ENCODE data around the gene FTO. TPM values are rescaled to one million over a fixed set of nuclear protein-coding genes. Genes with fewer than 3 reads are reported as not detected.
"Not testable (repeated sequence)": the region's sequence is repeated elsewhere in the genome, so short reads cannot be mapped to it uniquely, and the experiment has no call there.

Gene FTO
- total RNA-seq, 1 donor from 2014 or later = 98.6 TPM

- Histone ChIP-seq H3K36me3 (peaks cover 21% of the 10 kb centered on the region), H3K27me3 (ENCODE audit: low read depth) (no peaks in the 10 kb centered on the region), H3K27ac (no peak overlapping the region), H3K4me3 (no peak overlapping the region), H3K4me1 (no peaks in the 10 kb centered on the region), H3K9me3 (no peaks in the 10 kb centered on the region)
- intact Hi-C loops (cut with DNase I) = no loop called here
- TF ChIP-seq CTCF (IDR thresholded peaks at IDR 0.05) = no peak
- no peak for ATAC-seq
- DNase-seq = no peak
Observed at GRCh38 chr16:53882310-53882709, 178.4 kb downstream of the FTO start.

DNA sequence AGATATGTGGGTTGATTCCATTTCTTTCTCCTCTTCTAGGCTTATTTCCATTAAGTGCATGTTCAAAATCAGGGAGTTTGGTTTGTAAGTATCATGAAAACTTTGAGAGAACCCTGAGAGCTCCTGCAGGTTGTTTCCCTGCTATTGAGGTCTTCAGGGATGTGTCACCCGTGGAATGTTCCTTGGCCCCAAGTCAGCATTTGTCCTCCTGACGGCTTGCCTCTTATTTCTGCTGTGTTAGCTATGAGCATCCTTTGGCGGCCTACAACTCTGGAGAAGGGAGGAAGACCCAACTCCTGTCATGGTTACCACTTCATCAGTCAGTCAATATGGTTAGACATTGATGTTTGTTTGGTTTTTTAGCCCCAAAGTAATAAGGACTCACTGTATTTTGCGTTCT, 180.8 kb downstream of the FTO start:
- Histone ChIP-seq H3K9me3 (no peaks in the 10 kb centered on the region), H3K4me3 (no peak overlapping the region), H3K4me1 (no peaks in the 10 kb centered on the region), H3K36me3 (peaks cover 36% of the 10 kb centered on the region), H3K27me3 (ENCODE audit: low read depth) (no peaks in the 10 kb centered on the region), H3K27ac (no peak overlapping the region)
- ATAC-seq (no peak), DNase-seq (no peak)
- intact Hi-C loops (cut with DNase I) = no loop called here
- TF ChIP-seq CTCF (IDR thresholded peaks at IDR 0.05) = no peak

- no peak for TF ChIP-seq CTCF (IDR thresholded peaks at IDR 0.05)
- no peak overlapping the region for H3K27ac ChIP-seq
- intact Hi-C loops (cut with DNase I) = no loop called here
Observed at GRCh38 chr16:53886482-53887378, 182.8 kb downstream of the FTO start.

DNA sequence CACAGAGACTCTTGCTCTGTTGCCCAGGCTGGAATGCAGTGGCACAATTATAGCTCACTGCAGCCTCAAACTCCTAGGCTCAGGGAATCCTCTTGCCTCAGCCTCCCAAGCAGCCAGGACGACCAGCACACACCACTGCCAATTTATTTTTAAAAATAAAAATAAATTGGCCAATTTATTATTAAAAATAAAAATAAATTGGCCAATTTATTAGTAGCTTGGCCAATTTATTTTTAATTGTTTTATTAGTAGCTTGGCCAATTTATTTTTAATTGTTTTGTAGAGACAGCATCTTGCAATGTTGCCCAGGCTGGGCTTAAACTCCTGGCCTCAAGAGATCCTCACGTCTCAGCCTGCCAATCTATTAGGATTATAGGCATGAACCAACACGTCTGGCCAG, 184.3 kb downstream of the FTO start:
- TF ChIP-seq CTCF (IDR thresholded peaks at IDR 0.05) = no peak
- peaks cover 1% of the 10 kb centered on the region for H3K4me1 ChIP-seq
- intact Hi-C loops (cut with DNase I) = no loop called here
- no peak overlapping the region for H3K4me3 ChIP-seq
- DNase-seq (no peak), ATAC-seq (no peak)
- H3K27ac ChIP-seq = no peak overlapping the region
- no peaks in the 10 kb centered on the region for H3K9me3 ChIP-seq
- peaks cover 18% of the 10 kb centered on the region for H3K36me3 ChIP-seq
- no peaks in the 10 kb centered on the region for H3K27me3 ChIP-seq (ENCODE audit: low read depth)

More at GRCh38 chr16:53886482-53887378, 182.8 kb downstream of the FTO start:
- Histone ChIP-seq H3K4me3 (no peak overlapping the region), H3K27me3 (ENCODE audit: low read depth) (no peaks in the 10 kb centered on the region), H3K4me1 (no peaks in the 10 kb centered on the region), H3K36me3 (peaks cover 21% of the 10 kb centered on the region), H3K9me3 (no peaks in the 10 kb centered on the region)
- DNase-seq = no peak
- ATAC-seq = no peak

DNA sequence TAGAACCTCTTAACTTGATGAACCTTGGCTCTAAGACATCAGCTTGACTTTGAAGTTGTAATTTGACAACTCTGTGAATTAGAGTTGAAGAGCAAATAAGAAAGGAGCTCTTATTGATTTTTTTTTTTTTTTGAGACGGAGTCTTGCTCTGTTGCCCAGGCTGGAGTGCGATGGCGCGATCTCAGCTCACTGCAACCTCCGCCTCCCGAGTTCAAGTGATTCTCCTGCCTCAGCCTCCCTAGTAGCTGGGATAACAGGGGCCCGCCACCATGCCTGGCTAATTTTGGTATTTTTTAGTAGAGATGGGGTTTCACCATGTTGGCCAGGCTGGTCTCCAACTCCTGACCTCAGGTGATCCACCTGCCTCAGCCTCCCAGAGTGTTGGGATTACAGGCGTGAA, 186.9 kb downstream of the FTO start:
- peaks cover 12% of the 10 kb centered on the region for H3K4me1 ChIP-seq
- DNase-seq; H3K4me3 ChIP-seq; H3K9me3 ChIP-seq; ATAC-seq; H3K27ac ChIP-seq; intact Hi-C loops (cut with DNase I); H3K27me3 ChIP-seq (ENCODE audit: low read depth): not testable (repeated sequence)
- H3K36me3 ChIP-seq = peaks cover 18% of the 10 kb centered on the region

- Histone ChIP-seq H3K4me3 (no peak overlapping the region), H3K36me3 (peaks cover 18% of the 10 kb centered on the region), H3K27ac (no peak overlapping the region), H3K9me3 (no peaks in the 10 kb centered on the region), H3K4me1 (peaks cover 12% of the 10 kb centered on the region), H3K27me3 (ENCODE audit: low read depth) (no peaks in the 10 kb centered on the region)
- DNase-seq (no peak), ATAC-seq (no peak)
- no peak for TF ChIP-seq CTCF (IDR thresholded peaks at IDR 0.05)
- intact Hi-C loops (cut with DNase I) = no loop called here
Observed at GRCh38 chr16:53891409-53892139, 187.6 kb downstream of the FTO start.

Measured in lower lobe of right lung (tissue), 2 donors.